G401.6 (cell line): ENCODE measurements around the gene GRAMD4.

Experiments
- FAIRE-seq: peaks from 2 replicates; lab custom pipeline; 2012; peaks lifted over from hg19 to GRCh38; lab: Jason Lieb, UNC

GRAMD4 gene

DNA sequence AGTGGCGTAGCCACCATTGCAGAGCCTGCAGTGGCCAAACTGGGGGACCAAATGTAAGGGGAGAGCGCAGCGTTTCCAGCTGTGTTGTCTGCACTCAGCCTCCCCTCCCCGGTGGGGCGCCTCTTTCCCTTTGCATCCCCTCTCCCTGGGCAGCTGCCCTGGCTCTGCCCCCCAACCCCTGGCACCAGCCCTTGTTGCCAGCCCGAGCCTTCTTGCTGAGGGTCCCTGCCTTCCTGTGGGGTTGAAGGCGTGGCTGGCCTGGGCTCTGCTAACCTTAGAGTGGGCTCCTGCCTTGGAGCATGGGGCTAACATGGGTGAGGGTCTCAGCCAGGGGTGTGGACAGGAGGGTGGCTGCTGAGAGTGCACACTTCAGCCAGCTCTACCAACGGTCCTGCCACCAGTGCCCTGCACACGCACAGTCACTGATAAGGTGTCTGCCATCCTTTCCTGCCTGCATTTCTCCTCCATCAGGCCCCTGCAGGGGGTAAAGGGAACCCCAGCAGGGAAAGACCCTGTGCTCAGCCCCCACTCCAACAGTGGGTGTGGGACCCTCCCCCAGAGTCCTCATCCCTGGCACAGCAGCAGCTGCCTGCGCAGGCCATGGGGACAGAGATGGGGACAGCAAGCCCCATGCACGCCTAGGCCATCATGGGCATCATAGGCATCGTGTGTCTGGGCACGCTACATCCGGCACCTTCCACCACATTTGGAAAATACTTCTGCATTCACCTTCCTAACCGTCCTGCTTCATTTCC is 74.4 kb downstream of the GRAMD4 start:
- no peak for FAIRE-seq

DNA sequence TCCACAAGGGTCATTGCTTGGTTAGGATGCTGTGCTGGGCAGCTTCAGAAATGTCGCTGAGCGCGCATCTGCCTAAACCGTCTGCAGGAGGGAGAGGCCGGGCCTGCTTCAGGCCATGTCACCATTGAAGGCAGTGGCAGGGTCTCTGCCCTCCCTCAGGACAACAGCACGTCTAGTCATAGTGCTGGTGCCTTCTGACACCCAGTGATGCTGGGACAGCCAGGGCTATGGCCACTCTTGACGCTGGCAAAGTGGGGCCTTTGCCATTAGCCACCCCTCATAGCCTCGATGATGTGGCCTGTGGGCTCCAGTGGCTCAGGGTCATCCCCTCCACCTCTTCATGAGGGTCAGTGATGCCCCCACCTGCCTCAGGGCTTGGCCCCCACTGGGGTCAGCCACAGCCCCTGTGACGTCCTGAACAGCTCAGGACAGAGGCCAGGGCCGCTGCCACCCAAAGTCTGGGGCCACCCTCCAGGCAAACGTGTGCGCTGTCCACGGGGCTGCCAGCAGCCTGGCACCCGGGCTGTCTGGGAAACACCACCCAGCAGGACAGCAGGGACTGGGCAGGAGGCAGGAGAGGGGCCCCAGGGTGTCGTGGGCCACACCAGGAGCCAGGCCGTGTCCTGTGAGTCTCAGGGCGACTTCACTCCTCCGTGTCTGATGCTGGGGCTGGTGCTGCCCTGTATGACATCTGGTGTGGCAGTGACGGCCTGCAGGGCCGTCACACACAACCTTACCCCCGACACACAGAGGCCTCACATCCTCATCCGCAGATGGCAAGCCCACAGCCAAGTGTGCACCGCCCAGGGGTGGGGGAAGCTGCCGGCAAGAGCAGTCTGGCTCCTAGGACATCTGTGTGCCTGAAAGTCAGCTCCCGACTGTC is 75.4 kb downstream of the GRAMD4 start:
- no peak for FAIRE-seq

DNA sequence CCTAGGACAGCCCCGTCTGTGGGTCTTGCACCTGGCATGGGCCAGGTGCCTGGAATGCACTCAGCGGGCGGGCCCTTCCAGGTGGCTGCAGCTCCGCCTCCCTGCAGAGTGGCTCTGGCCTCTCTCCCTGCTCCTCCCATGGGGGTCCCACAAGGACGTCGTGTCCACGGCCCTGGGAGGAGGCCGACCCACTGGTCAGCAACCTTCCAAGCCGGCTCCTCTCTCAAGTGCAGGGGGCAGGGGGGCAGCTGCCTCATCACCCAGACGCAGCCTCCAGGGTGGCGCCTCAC is 76.0 kb downstream of the GRAMD4 start:
- FAIRE-seq, result no peak

DNA sequence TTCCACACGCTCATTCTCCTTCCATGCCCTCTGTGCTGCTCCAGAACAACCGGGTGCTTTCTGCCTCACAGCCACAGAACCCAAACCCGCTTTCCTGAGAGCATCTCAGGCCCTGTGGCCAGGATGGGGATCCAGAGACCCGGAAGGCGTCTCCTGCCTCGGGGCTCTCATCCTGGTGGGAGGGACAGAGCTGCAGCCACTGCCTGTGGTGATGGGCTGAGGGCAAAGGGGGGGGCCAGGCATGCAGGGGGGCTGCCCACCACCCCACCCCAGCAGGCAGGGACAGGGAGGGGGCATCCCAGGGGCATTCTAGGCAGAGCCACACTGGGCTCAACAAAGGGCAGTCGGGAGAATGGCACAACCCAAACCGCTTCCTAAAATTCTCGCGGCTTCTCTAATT is 76.4 kb downstream of the GRAMD4 start:
- no peak for FAIRE-seq

DNA sequence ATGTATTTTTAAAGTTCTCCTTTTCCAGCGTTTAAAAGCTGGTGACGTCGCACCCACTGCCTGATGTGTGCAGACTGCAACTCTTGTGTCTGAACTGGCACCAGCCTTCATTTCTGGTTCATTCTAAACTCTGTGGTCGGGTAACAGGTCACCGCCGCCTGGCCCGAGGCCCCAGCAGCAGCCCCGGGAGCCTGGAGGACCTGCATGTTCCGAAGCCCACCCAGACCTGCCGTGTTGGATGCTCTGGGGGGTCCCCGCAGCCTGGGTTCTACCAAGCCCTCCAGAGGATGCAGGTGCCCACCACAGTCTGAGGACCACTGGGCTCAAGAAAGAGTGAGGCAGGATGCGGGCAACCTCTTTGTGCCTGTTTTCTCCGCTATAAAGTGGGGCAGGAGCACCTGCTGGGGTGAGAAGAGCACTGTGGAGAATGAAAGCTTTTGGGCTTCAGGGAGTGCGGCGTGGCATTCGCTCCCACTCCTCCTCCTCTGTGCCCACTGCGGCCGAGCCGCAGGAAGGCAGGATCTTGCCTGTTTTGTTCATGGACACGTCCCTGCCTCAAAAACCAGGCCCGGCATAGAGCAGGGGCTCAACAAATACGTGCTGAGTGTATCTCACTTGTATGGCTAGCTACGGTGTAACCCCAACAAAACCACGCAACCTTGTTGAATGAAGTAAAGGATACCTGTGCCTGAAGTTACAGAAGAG is 77.8 kb downstream of the GRAMD4 start:
- FAIRE-seq, result no peak

DNA sequence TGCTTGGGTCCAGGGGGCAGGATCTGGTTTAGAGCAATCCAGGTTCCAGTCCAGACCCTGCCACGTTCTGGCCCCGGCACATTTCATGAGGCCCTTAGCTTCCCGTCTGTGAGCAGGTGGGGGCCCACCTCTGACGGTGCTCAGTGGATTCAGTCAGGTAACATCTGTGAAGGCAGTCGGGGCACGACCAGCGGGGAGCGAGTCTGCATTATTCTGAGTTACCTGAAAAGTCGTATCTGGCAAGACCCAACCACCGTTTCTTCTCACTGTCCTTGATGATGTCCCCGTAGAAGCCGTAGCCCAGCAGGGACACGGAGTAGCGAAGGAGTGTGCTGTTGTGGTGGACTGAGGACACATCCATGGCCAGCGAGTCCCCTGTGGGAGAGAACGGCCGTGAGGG is 78.9 kb downstream of the GRAMD4 start:
- FAIRE-seq, result no peak

DNA sequence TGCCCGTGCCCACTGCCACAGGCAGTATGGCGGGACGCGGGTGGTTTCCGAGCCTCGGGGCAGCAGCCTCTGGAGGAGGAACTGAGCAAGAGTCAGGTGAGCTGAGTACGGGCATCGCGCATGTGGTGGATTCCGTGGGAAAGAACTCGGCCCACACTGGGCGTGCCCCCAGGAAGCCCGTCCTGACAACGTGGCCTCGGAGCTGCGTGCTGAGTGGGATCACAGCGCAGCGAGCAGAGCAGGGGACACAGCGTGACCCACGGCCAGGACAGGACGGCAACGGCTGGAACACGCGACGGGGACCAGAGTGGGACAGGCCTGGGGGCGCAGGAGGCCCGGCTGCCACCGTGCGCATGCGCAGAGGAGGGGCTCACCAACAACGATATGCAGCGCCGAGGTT is 81.1 kb downstream of the GRAMD4 start:
- no peak for FAIRE-seq

DNA sequence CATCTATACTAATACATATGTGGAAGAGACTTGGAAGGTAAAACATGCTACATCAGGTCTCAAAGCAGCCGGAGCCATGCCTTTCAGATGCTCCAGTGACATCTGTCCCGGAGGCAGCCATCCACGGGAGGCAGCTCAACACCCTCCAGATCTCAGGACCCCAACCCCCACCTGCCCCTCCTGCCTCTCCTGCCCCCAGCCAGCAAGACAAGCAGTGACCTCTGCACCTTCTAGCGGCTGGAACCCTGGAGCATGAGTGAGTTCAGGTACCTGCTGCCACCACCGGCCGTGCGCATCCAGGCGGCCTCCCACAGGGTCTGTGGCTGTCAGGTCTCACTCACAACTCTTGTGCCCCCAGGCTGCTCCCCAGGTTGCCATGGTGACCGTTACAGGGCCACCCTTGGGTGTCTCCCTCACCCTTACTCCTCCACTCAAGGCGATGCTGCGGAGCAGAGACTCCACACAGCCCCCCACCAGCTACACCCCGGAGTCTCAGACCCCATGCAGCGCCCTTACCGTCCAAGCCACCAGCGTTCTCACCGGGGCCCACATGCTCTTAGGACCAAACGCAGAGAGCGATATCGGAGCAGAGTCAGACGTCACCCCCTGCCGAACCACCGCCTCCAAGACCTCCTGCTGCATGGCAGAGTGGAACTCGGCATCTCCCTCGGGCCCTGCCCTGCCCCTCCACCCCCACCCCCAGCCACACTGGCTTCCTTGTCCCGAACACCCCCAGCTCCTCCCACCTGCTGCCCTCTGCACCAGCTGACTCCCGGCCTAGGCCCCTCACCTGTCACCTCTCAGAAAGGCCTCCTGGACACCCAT is 83.2 kb downstream of the GRAMD4 start:
- FAIRE-seq, result no peak

DNA sequence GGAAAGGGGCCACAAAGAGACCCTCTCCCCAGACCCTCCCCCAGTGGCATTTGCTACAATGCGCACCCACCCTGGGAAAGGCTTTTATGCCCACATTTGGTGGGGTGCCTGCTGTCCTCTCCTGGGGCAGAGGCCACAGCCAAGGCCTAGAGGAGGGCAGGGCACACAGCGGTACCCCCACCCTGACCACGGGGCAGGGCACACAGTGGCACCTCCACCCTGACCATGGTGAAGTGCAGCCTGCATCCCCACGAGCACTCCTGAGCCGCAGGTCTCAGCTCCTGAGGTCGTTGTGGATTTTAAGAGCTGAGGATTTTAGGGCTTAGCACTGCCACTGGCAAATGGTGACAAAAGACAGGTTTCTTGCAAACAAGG is 83.8 kb downstream of the GRAMD4 start:
- FAIRE-seq, result no peak

DNA sequence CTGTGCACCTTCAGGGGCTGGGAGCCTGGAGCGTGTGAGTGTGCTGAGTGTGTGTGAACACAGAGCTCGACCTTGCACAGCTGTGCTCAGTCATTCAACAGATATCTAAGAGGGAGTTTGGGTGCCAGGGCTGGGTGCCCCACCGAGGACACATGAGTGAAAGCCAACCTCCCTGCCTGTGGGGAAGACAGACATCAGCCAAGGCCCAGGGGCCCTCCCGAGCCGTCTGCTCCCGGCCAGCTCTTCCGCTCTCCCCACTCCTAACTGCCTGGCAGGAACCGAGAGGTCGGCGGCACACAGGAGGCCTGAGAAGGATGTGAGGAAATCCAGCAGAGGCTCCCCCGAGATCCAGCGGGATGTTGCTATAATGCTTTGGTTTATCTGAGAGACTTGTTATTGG is 85.9 kb downstream of the GRAMD4 start:
- FAIRE-seq, result no peak

DNA sequence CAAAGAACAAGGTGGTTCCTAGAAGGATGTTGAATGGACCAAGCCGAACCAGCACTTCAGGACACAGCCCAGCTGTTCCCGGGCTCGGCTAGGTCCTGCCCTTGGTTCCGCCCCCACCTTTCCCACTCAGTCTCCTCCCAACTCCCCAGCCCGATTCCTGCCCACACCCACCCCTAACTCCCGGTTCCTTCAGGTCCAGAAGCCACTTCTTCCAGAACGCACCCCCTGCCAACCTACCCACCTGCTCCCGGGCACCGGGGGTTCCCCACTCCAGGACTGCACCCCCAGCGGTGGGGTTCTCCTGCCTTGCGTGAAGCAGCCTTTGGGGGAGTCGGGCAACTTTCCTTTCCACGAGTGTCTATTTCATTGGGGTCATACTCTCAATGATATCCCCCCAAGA is 87.1 kb downstream of the GRAMD4 start:
- FAIRE-seq, result no peak

DNA sequence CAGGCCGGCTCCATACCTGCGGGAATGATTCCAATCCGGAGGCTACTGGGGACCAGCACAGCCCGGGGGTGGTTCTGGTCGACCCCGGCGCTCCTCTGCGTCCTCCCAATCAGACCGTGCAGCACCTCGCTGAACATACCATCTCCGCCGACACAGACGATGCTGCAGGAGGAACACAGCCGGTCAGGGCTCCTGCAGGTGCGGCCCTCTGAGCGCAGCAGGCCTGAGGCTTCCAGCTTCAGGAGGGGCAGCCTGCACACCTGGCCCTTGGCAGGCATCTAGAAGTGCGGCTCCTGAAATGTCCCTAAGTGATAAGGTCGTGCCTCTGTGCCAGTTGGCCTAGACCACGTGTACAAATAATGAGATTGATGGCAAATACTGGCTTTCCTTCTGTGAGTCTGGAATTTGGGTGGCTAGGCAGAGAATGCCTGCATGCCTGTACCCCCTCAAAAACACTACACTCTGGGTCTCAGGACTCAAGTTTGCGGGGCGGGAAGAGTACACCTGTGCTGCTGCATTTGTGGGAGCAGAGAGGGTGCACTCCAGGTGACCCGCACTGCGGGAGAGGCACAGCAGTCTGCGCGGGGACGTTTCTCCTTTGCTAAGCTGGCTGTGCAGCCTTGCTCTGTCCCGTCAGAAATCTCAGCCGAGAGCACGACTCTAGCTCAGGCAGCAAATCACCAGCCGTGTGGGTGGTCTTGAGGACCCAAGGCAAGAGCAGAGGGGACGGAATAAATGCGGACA is 87.8 kb downstream of the GRAMD4 start:
- FAIRE-seq, result no peak

DNA sequence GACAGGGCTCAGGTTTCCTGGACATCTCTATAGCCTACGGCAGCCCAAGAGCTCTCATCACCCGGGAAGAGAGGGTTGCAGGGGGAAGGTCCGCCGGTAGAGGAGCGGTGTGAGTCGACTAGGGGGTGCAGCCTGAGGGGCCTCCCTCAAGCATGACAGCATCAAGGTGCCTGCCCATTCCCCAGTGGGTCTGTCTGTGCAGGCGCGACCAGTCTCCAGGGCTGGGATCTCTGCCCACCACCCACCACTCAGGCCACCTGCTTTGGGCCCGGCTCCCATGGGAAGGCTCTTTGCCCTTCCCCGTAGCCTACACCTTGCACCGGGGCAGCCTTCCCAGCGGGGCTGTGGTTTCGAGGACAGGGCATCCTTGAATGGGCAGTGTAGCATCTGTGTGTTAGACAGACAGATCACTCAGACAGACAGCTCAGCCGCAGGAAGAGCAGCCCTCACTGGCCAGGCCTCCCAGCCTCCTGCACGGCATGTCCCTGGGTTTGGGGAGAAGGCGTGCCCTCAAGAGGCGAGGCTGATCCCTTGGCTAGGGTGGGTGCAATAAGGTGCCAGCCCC is 88.7 kb downstream of the GRAMD4 start:
- no peak for FAIRE-seq

DNA sequence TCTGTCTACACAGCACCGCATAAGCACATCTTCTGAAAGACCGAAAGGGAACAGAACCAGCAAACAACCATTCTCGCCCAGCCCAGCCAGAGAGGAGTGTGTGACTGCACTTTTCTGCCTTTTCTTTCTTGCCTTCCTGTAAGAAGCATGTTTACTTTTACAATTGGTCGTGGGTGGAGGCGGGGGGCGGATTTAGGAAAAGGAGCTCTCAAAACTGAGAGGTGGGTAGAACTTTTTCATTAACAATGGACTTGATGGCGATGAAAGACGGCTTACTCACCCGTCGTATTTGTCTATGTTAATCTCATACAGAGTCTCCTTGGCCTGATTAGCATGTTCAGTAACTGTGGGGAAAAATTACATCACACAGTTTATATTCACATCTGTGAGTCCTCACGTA is 90.6 kb downstream of the GRAMD4 start:
- no peak for FAIRE-seq

DNA sequence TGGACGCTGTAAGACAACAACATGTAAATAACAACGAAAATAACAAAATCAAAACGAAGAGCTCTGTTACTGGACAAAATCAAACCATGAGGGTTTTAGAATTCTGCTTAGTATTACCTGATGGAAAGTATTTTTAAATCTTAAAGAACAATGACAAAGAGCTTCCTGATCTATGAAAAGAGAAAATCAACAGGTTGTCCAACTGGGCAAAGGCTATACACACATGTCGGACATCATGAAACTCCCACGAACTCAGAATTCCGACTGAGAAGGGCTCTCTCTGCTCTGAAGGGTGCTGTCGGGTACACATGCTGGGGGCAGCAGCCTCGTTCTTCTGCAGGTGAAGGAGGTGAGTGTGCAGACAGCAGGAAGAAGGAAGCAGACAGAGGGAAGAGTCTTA is 92.1 kb downstream of the GRAMD4 start:
- no peak for FAIRE-seq

DNA sequence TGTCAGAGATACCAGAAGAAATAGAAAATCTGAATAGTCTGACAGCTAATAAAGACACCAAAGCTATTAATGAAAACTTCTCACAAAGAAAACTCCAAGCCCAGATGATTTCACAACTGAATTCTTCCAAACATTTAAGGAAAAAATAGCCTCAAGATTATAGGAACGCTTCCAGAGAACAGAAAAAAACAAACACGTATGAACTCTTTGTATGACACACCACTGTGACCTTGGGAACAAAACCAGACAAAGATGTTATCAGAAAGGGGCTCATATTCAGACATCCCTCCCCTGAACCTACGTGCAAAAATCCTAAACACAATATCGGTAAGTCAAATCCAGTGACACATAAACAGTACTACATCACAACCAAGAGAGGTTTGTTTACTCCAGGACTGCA is 94.4 kb downstream of the GRAMD4 start:
- FAIRE-seq, result no peak

DNA sequence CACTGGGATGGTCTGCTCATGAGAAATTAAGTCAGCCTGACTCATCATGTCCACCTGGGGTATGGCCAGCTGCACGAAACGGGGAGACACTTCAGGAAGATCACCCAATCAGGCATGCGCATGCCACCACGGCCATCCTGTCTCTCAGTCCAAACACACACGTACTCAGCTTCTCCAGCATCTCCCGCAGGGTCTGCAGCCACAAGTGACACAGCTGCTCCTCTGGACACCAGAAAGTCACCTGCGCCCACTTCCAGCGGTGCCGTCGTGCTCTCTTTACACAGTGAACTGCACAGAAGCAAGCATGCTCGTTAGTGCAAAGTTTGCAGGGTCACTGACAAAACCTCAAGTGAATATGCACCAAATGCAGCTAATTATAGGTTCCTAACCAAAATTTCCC is 99.7 kb downstream of the GRAMD4 start:
- no peak for FAIRE-seq

DNA sequence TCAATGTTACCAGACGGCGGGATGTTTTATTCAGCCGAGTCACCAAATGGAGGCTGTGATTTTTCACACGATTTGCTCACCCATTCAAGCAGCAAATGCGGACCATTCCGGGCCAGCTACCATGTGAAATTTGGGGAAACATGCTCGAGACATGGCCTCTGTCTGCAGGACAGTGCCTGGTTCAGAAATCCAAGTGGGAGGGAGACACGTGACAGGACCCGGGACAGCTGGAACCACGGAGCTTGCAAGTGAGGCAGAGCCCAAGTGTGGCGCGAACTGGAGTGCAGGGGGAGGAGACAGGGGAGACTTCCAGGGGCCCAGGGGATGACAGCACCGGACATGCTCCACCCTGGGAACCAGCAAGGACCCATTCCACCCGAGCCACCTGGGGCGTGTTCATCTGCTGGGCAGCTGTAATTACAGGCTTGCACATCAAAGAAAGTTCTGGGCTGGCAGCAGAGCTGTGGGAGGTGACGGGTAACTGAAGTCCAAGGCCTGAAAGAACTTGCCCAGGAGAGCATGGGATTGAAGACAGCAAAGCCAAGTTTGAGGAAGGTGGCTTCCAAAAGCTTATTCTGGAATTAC is 101.4 kb downstream of the GRAMD4 start:
- no peak for FAIRE-seq

DNA sequence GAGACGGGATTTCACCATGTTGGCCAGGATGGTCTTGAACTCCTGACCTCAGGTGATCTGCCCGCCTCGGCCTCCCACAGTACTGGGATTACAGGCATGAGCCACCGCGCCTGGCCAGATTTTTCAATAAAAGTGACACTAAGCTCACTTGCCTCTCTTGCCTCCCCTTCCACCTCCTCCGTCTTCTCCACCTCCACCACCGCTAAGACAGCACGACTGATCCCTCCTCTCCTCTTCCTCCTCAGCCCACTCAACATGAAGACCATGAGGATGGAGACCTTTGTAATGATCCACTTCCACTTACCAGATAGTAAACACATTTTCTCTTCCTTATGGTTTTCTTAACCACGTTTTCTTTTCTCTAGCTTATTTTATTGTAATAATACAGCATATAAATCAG is 103.7 kb downstream of the GRAMD4 start:
- FAIRE-seq, result no peak

DNA sequence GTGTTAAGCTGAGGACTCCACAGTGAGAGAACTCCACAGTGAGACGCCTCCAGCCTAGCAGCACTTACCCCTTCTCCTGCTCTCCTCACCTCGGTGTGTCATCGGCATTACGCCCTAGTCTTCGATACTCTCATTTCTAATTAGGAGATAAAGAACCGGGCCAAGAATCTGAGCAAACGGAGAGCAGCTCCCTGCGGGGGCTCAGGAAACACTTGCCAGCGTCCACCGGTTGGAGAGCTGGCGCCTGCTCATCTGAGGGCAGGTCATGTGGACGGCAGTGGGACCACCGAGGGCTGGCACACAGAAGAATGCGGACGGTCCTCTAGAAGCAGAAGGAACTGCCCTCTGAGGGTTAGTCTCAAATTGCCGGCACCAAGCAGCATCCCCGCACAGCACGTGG is 104.9 kb downstream of the GRAMD4 start:
- no peak for FAIRE-seq
